Measurements from ENCODE around the gene SORCS3. TPM values are rescaled to one million over a fixed set of nuclear protein-coding genes. Genes with fewer than 3 reads are reported as not detected.

SORCS3 gene
- total and polyA plus RNA-seq, 2 of the 4 experiments (the other 2 are of a cell fraction) = not detected

GRCh38 chr10:105073999-105074398 lies 432.9 kb downstream of the SORCS3 start:
- dilution Hi-C loops (cut with HindIII; ENCODE audit: low sequenced_read_pairs, unreplicated experiment) = no loop called here
- BruUV-seq (replicated peaks) = no TSS peak

More at GRCh38 chr10:105073999-105074398, 432.9 kb downstream of the SORCS3 start:
- Histone ChIP-seq H3K9me1 (ENCODE audit: insufficient read depth, low read length) (no peaks in the 10 kb centered on the region), H4K8ac (ENCODE audit: low read depth in 2 of 2, low read length in 2 of 2) (no peak overlapping the region), H3K4me1 (ENCODE audit: control insufficient read depth, insufficient read depth, low read length) (no peaks in the 10 kb centered on the region), H3K36me3 (ENCODE audit: control insufficient read depth, insufficient read depth, low read length) (no peaks in the 10 kb centered on the region), H4K91ac (ENCODE audit: insufficient read depth, low read depth, low read length) (no peak overlapping the region), H3K27me3 (ENCODE audit: control insufficient read depth, insufficient read depth, low read length) (no peaks in the 10 kb centered on the region), H2BK15ac (ENCODE audit: low read depth, low read length) (no peak overlapping the region), H3K14ac (replicated peaks; ENCODE audit: low read depth, low read length) (no peak overlapping the region), H3K79me1 (ENCODE audit: low read depth in 1 of 2, low read length in 2 of 2) (no peaks in the 10 kb centered on the region), H3K4ac (ENCODE audit: low read depth, low read length) (no peak overlapping the region), H2BK20ac (ENCODE audit: low read depth, low read length) (no peak overlapping the region), H3K27ac (ENCODE audit: insufficient read depth, low read length) (no peak overlapping the region), H3K4me2 (ENCODE audit: low read depth, low read length) (no peak overlapping the region), H3K18ac (ENCODE audit: low read depth, low read length) (no peak overlapping the region), H3K4me3 (ENCODE audit: insufficient read depth, low read depth, low read length) (no peak overlapping the region), H2AFZ (replicated peaks; ENCODE audit: low read length, poor library complexity) (no peak overlapping the region), H2AK5ac (ENCODE audit: low read depth, low read length) (no peak overlapping the region), H3K23ac (ENCODE audit: low read depth, low read length) (no peak overlapping the region), H3K56ac (ENCODE audit: extremely low read depth, insufficient read depth, low read length) (no peak overlapping the region), H2BK120ac (ENCODE audit: low read depth, low read length) (no peak overlapping the region), H3K9me3 (ENCODE audit: control insufficient read depth, insufficient read depth, low read length) (no peaks in the 10 kb centered on the region; the same call in none of the 2 replicates), H4K5ac (ENCODE audit: low read depth, low read length) (no peak overlapping the region), H4K20me1 (ENCODE audit: insufficient read depth, low read length) (no peaks in the 10 kb centered on the region), H2BK5ac (ENCODE audit: low read depth, low read length, poor library complexity, severe bottlenecking) (no peak overlapping the region), H2AK9ac (replicated peaks; ENCODE audit: low read depth, low read length, poor library complexity) (no peak overlapping the region), H3K9ac (ENCODE audit: low read depth, low read length) (no peak overlapping the region)
- intact Hi-C loops (cut with micrococcal nuclease) (no loop called here), in situ Hi-C loops (cut with MboI; ENCODE audit: low sequenced_read_pairs) (no loop called here)
- TF ChIP-seq RCOR1 (IDR thresholded peaks at IDR 0.05; ENCODE audit: insufficient replicate concordance, low read length) (no peak), MAZ (IDR thresholded peaks at IDR 0.05; ENCODE audit: borderline replicate concordance, low read depth, low read length) (no peak), NFE2L2 (IDR thresholded peaks at IDR 0.05; ENCODE audit: low read depth, low read length) (no peak), USF2 (IDR thresholded peaks at IDR 0.05; ENCODE audit: low read depth, low read length) (no peak), CHD1 (IDR thresholded peaks at IDR 0.05; ENCODE audit: low read depth, low read length) (no peak), FOS (IDR thresholded peaks at IDR 0.05; ENCODE audit: low read depth, low read length) (no peak), RAD21 (IDR thresholded peaks at IDR 0.05; ENCODE audit: low read length) (no peak), CEBPB (IDR thresholded peaks at IDR 0.05; ENCODE audit: low read depth, low read length) (no peak), POLR2A (IDR thresholded peaks at IDR 0.05; ENCODE audit: low read depth, low read length) (no peak), ELK1 (IDR thresholded peaks at IDR 0.05; ENCODE audit: borderline replicate concordance, low read depth, low read length) (no peak), MAFK (IDR thresholded peaks at IDR 0.05; ENCODE audit: low read depth, low read length) (no peak), SMC3 (IDR thresholded peaks at IDR 0.05; ENCODE audit: low read depth, low read length) (no peak), MXI1 (IDR thresholded peaks at IDR 0.05; ENCODE audit: borderline replicate concordance, low read depth, low read length) (no peak), BHLHE40 (IDR thresholded peaks at IDR 0.05; ENCODE audit: low read depth, low read length) (no peak), RFX5 (IDR thresholded peaks at IDR 0.05; ENCODE audit: low read depth, low read length) (no peak)
- TF ChIP-seq, protein P1, sequence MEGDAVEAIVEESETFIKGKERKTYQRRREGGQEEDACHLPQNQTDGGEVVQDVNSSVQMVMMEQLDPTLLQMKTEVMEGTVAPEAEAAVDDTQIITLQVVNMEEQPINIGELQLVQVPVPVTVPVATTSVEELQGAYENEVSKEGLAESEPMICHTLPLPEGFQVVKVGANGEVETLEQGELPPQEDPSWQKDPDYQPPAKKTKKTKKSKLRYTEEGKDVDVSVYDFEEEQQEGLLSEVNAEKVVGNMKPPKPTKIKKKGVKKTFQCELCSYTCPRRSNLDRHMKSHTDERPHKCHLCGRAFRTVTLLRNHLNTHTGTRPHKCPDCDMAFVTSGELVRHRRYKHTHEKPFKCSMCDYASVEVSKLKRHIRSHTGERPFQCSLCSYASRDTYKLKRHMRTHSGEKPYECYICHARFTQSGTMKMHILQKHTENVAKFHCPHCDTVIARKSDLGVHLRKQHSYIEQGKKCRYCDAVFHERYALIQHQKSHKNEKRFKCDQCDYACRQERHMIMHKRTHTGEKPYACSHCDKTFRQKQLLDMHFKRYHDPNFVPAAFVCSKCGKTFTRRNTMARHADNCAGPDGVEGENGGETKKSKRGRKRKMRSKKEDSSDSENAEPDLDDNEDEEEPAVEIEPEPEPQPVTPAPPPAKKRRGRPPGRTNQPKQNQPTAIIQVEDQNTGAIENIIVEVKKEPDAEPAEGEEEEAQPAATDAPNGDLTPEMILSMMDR (conservative IDR thresholded peaks at IDR 0.05; ENCODE audit: low read depth, low read length) = no peak
- WGBS, 2 experiments (ENCODE audit: extremely low coverage in 2 of 2, insufficient read length in 1 of 2) = no CpG with 5 or more reads among the region's 4 CpGs
- POLR2A ChIA-PET (ENCODE audit: unreplicated experiment) = no interaction called here
- CTCF ChIA-PET = no interaction called here
- DNase-seq = no peak
- ATAC-seq (ENCODE audit: low read depth) = no peak

Data from IMR-90 (cell line).